HG03045 (cell line): ENCODE results near the gene MTA1.
A peak's percentile ranks its signal among the peaks of the same experiment; 100 is the strongest.

Experiments
- ATAC-seq: cut with Tn5 transposase; IDR thresholded peaks from one replicate; pipeline ENCODE4 v1.9.1; 2021; ENCODE audit warnings: mild to moderate bottlenecking, moderate library complexity; ENCODE audit not compliant: unreplicated experiment

Gene MTA1

GRCh38 chr14:105484069-105484996 is 64.7 kb downstream of the MTA1 start:
- ATAC-seq, result no peak

GRCh38 chr14:105484997-105485393 is 65.4 kb downstream of the MTA1 start:
- no peak for ATAC-seq

DNA sequence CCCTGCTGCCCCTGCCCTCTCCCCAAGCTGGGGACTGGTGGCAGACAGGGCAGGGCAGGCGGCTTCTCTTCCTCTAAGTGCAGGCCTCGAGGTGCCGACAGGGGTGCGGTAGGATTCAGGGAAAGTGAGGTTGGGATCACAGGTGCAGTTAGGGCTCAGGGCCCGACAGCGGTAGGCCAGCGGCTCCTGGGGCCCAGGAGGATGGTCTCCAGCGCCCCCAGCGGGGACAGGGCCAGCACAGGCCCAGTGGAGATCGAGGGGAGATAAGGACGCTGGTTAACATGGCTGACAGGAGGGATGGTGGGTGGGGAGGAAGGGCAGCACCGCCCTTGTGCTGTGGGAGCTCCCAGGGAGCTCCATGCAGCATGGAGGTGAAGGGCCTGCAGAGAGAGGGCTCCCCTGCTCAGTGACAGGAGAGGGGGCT is 66.1 kb downstream of the MTA1 start:
- no peak for ATAC-seq

DNA sequence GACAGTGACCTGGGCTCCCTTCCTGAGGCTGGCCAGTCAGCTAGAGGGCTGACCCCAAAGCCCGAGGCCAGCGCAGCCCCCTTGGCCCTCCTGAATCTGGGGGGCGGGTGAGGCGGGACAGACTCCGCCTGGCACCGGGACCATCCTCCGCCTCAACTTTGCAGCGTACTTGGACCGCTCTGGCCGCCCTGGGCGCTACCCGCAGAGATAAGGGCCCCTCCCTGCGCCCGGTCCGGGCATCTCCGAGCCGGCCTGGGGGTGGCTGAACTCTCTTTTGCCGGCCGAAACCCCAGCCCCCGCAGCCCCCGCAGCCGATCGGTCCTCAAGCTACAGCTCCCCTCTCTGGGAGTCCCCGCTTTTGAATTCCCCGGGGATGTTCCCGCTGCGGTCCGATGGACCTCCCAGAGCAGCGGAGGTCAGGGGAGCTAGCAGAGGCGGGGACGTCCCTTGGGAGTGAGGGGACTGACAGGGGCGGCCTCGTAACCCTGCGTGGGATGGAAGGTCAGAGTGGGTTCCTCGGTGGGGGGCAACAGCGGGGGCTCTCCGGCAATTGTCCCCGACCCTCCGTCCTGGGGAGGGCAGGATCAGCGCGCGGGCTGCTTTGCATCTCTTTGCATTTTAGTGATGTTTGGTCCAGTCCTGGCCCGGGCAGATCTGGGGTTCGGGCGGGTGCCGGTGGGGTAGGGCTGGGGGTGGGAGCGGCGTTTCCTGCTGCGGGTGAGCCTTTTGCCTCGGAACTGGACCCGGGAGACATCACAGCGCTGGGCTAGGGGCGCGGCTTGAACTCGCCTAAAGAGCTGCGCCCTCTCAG is 66.7 kb downstream of the MTA1 start, which contains the start of gene CRIP1:
TSS of gene CRIP1 (plus strand) at position 724 of the 811 bp plus-strand sequence. CDS start 374 bp downstream, outside the sequence.
- no peak for ATAC-seq

GRCh38 chr14:105486974-105487448 is 67.4 kb downstream of the MTA1 start:
- no peak for ATAC-seq

DNA sequence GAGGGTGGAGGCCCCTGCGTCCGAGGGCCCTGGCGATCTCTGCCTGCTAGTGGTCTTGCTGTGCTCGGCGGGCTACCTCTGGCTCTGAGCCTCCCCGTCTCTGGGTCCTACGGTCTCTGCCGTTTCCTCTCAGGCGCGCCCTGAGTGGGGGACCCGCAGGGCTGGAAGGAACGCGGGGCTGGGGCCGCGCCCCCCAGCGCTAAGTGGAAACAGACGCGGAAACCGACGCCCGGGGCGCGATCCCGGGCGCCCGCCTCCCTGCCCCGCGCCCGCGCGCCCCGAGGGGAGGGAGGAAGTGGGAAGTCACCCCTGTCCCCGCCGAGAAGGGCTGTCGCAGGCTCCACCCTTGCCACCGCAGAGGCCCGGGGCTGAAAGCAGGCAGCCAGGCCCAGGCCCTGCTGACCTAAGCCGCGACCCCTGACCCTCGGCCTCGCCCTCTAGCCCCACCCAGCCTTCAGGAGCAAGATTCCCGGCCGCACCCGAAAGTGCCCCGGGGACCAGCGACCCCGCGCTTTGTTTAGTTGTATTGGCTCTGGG is 67.9 kb downstream of the MTA1 start:
- ATAC-seq, result no peak

GRCh38 chr14:105487986-105488777 is 68.6 kb downstream of the MTA1 start:
- no peak for ATAC-seq

DNA sequence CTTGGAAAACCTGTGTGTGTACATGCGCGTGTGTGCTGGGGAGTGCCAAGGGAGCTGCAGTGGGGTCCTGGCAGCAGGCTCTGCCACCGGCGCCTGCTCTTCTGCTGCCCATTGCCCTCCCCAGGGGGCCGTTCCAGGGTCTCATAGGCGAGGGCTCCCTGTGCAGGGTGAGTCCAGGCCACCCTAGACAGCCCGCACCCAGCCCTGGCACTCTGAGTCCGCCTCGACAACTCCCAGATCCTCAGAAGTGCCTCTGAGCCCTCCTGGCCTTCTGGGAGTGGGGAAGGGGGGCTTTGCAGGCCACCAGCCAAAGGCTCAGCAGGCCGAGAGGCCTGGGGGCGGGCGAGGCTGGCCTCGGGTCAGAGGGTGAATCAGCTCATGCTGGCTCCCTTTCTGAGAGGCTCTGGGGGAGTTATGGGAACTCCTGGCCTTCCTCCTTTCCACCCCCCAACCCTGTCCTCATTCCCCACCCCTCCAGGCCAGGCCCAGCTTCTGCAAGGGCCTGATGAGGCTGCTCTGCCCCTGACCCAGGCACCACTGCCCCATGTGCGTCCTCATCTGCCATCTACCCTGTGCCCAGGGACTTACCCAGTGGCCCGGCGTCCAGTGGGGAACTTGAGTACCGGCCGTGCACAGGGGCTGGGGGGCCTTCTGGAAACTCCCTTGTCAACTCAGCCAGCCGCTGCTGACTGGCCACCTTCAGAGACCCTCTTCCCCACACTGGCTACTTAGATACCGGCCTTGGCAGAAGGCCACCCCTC is 69.3 kb downstream of the MTA1 start:
- no peak for ATAC-seq

GRCh38 chr14:105489542-105490266 is 70.1 kb downstream of the MTA1 start:
- ATAC-seq, result no peak

DNA sequence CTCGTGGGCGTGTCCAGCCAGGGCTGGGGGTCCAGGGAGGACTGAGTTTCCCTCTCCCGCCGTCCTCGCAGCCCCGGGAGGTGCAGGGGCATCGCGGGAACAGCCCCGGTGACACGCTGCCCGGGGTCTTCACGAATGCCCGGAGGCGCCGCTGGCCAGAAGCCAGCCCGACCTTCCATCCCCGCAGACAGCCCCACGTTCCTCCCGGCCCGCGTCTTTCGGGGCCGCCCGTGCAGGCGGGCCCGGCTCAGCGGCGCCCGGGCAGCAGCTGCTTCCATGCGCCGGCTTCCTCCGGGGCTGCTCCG is 70.6 kb downstream of the MTA1 start:
- peak; percentile 5 for ATAC-seq

GRCh38 chr14:105490572-105491365 is 71.1 kb downstream of the MTA1 start, which contains the start of gene TEDC1:
TEDC1 (plus strand) TSS chr14:105491246; CDS start chr14:105491376, 130 bp downstream.
- ATAC-seq, result peak; percentile 63

DNA sequence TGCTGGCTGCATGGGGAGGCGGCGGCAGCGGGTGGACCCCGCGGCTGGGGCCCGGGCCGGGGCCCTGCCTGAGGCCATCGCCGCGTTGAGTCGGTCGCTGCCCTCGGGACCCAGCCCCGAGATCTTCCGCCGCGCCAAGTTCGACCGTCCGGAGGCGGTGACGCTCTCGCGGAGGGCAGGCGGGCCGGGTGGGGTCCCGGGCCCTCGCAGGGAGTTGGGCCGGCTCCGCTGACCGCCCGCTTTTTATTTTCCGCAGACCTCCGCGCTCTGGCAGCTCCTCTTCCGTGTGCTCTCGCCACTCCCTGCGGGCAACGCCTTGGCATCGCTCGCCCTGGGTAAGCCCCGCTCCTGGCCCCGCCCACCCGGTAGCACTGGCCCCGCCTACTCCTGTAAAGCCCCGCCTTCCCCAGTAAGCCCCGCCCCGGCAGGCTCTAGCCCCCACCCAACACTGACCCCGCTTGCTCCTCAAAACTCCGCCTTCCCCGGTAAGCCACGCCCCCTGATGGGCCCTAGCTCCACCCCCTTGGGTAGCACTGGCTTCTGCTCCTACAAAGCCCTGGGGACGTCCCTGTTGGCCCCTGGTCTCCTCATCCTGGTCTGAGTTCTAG is 71.8 kb downstream of the MTA1 start:
- ATAC-seq, result no peak

DNA sequence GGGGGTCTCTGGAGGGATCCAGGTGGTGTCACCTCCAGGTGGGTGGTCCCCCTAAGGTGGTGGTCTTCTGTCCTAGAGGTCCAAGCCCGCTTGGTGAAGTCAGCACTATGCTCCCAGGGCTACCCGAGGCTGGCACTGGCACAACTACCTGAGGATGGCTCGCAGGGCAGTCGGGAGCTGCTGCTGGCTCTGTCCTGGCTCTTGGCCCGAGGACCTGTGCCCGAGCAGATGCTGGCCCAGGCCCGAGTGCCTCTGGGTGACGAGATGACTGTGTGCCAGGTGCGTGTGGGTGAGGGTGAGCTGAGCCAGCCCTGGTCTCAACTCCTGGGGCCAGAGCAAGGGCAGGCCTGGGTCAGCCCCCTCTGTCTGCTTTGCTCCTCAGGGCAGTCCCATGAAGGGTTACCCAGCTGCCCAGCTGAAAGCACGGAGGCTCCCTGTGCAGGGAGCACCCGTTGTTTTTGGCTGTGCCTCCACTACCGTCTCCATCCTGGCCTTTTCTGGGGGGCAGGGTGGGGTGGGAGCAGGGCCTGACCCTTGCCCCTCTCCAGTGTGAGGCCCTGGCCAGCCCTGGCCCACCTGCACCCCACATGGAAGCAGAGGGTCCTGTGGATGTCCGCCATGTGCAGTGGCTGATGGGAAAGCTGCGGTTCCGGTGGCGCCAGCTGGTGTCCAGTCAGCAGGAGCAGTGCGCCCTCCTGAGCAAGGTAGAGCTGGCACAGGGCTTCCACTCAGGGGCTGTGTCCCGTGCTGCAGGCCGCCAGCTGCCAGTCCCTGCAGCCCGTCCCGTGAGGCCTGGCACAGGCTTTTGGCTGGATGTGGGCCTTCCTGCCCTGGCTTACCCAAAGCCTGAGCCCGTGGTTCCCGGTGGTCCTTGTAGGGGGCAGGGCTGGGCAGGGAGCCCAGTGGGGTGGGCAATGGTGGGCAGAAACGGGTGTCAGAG is 72.7 kb downstream of the MTA1 start:
- ATAC-seq, result no peak

DNA sequence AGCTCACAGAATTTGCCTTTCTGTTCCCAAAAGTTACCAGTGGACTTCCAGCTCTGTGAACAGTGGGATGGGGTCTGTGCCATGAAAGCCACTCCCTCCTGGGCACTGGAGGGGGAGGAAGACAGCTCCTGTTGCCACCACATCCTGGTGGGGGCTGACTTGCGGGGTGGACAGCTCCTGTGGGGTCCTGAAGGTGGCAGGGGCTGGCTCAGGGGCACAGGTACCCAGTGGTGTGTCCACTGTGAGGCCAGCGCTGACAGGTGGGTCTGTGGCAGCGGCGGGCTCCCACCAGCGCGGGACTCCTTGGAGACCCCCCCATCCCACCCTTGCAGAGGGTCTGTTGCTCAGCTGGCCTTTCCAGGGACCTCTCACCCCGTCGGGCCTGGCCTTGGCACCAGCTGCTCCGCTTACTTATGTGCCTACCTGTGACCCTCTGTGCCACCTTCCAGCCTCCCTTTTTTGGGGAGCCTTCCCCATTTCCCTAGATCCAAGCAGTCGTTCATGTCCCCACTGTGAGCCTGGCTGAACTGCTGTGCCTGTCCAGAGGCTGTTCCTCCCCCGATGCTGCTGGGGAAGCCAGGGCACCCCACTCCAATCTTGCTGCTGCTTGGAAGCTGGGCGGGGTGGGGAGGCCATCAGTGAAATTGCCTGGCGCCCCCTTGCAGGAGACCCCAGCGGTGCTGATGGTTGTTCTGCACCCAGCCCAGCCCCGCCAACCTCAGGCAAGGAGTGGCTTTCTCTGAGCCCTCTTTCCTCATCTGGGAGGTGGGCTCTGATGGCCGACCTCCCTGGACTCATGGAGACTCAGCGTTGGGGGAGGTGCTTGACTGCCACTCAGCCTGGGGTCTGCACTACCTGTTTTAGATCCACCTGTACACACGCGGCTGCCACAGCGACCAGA is 73.6 kb downstream of the MTA1 start:
- ATAC-seq, result no peak

- ATAC-seq, result no peak
Measured at GRCh38 chr14:105493921-105494605, 74.4 kb downstream of the MTA1 start.
